Lower lobe of right lung (tissue), 2 donors: ENCODE measurements around the gene NSG1. TPM values are rescaled to one million over a fixed set of nuclear protein-coding genes. Genes with fewer than 3 reads are reported as not detected.
A peak's percentile ranks its signal among the peaks of the same experiment; 100 is the strongest.
"Not testable (repeated sequence)": the region's sequence is repeated elsewhere in the genome, so short reads cannot be mapped to it uniquely, and the experiment has no call there.

Experiments used
- ATAC-seq, 2 donors: fragments of 200-7000 bp; cut with Tn5 transposase; one replicate each; pipeline ENCODE4 v1.9.1; 2020 to 2022; ENCODE audit warnings: mild to moderate bottlenecking in 2 of 2, moderate library complexity in 2 of 2
- DNase-seq: peaks from one replicate; pipeline ENCODE4 v3.0.0-alpha.2; 2020
- H3K27ac ChIP-seq: fragments of 200-600 bp; one replicate; pipeline ENCODE4 v1.8.0; 2022
- H3K27me3 ChIP-seq: fragments of 200-600 bp; one replicate; pipeline ENCODE4 v1.8.0; 2022; ENCODE audit warnings: low read depth
- H3K36me3 ChIP-seq: fragments of 200-600 bp; one replicate; pipeline ENCODE4 v1.8.0; 2022; ENCODE audit warnings: mild to moderate bottlenecking
- H3K4me1 ChIP-seq: fragments of 200-600 bp; one replicate; pipeline ENCODE4 v1.8.0; 2022
- H3K4me3 ChIP-seq: fragments of 200-600 bp; one replicate; pipeline ENCODE4 v1.8.0; 2022; ENCODE audit warnings: mild to moderate bottlenecking
- H3K9me3 ChIP-seq: fragments of 200-600 bp; one replicate; pipeline ENCODE4 v1.8.0; 2022
- CTCF ChIP-seq: fragments of 200-600 bp; IDR thresholded peaks from one replicate; pipeline ENCODE4 v1.8.0; 2022; ENCODE audit warnings: antibody characterized with exemption, mild to moderate bottlenecking
- intact Hi-C: fragments of 100-400 bp; cut with DNase I; formaldehyde crosslinking; loops from one replicate; pipeline ENCODE4 v1.11.0; 2022
- total RNA-seq: library from RNA; stranded (reverse); fragmentation: NEBNext Ultra II Directional; extraction: Animal tissue kit (Norgen Biotek cat#: 25700); gene quantifications from one replicate; pipeline ENCODE4 v1.2.1, GENCODE V29; 2021
- donor health status: DM: no; HTN: yes; CAD: no; lungs with severe emphysema.

Gene NSG1
- total RNA-seq, 1 donor from 2014 or later, result 0.50 TPM

GRCh38 chr4:4459181-4459580, 72.3 kb downstream of the NSG1 start:
- H3K4me3 ChIP-seq, result no peak overlapping the region
- intact Hi-C loops, result no loop called here
- H3K4me1 ChIP-seq, result no peaks in the 10 kb centered on the region
- no peak for TF ChIP-seq CTCF
- no peak overlapping the region for H3K27ac ChIP-seq
- H3K9me3 ChIP-seq, result no peaks in the 10 kb centered on the region
- H3K27me3 ChIP-seq, result no peaks in the 10 kb centered on the region
- ATAC-seq (no peak), DNase-seq (no peak)
- H3K36me3 ChIP-seq, result peaks cover 58% of the 10 kb centered on the region

GRCh38 chr4:4460759-4461158, 73.9 kb downstream of the NSG1 start:
- intact Hi-C loops, result no loop called here
- ATAC-seq (no peak), DNase-seq (no peak)
- Histone ChIP-seq H3K4me1 (no peaks in the 10 kb centered on the region), H3K27ac (no peak overlapping the region), H3K4me3 (no peak overlapping the region), H3K27me3 (no peaks in the 10 kb centered on the region), H3K36me3 (peaks cover 58% of the 10 kb centered on the region), H3K9me3 (no peaks in the 10 kb centered on the region)
- TF ChIP-seq CTCF, result no peak

- ATAC-seq (no peak), DNase-seq (no peak)
- no peaks in the 10 kb centered on the region for H3K27me3 ChIP-seq
- no peaks in the 10 kb centered on the region for H3K9me3 ChIP-seq
- H3K27ac ChIP-seq, result no peak overlapping the region
- H3K4me3 ChIP-seq, result no peak overlapping the region
- peaks cover 58% of the 10 kb centered on the region for H3K36me3 ChIP-seq
- H3K4me1 ChIP-seq, result no peaks in the 10 kb centered on the region
- intact Hi-C loops, result no loop called here
- TF ChIP-seq CTCF, result no peak
These were observed 74.3 kb downstream of the NSG1 start for GRCh38 chr4:4461178-4461577.

DNA sequence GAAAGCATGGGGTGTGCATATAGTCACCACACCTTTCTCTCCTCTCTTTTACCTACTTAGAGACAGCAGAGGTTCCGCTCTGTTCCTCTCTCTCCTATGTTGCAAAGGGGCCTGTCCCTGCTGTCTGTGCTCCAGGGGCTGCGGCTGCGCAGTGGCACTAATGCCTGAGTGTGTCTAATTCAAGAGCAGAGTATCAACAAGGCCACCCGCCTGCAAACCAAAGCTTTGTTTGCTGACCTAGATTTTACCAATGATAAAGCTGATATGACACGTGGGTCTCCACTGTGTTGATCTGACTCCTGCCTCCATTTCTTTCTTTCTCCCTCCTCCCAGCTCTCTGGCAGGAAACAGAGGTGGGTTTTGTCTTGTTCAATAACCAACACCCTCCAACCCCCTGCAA, 74.9 kb downstream of the NSG1 start:
- TF ChIP-seq CTCF, result no peak
- Histone ChIP-seq H3K4me3 (no peak overlapping the region), H3K27ac (no peak overlapping the region), H3K27me3 (no peaks in the 10 kb centered on the region), H3K36me3 (peaks cover 58% of the 10 kb centered on the region), H3K9me3 (no peaks in the 10 kb centered on the region), H3K4me1 (no peaks in the 10 kb centered on the region)
- ATAC-seq, result peak; percentile 48 to 77
- intact Hi-C loops, result no loop called here
- no peak for DNase-seq

DNA sequence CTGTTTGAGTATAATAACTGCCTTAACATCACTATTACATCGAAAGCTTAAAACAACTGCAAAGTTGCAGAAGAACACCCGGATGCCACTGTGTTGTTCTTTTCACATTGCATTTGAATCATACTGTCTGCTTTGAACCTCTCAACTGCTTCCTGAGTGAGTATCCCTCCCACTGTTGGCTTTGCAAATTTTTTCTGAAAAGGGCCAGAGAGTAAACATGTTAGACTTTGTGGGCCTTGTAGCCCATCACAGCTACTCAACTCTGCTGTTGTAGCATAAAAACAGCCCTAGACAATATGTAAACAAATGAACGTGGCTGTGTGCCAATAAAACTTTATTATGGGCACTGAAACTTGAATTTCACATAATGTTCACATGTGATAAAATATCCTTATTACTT, 76.1 kb downstream of the NSG1 start:
- TF ChIP-seq CTCF, result no peak
- H3K36me3 ChIP-seq, result peaks cover 57% of the 10 kb centered on the region
- H3K27ac ChIP-seq, result no peak overlapping the region
- no peaks in the 10 kb centered on the region for H3K4me1 ChIP-seq
- H3K4me3 ChIP-seq, result no peak overlapping the region
- ATAC-seq, result no peak
- no peak for DNase-seq
- intact Hi-C loops, result no loop called here
- H3K27me3 ChIP-seq, result no peaks in the 10 kb centered on the region
- no peaks in the 10 kb centered on the region for H3K9me3 ChIP-seq

DNA sequence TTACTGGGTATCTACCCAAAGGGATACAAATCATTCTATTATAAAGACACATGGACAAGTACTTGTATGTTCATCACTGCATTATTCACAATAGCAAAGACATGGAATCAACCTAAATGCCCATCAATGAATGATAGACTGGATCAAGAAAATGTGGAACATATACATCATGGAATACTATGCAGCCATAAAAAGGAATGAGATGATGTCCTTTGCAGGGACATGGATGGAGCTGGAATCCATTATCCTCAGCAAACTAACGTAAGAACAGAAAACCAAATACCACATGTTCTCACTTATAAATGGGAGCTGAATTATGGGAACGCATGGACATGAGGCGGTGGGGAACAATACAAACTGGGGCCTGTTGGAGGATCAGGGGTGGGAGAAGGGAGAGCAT, 78.3 kb downstream of the NSG1 start:
- H3K4me3 ChIP-seq, intact Hi-C loops, H3K27ac ChIP-seq, ATAC-seq, H3K27me3 ChIP-seq, H3K4me1 ChIP-seq, H3K9me3 ChIP-seq, DNase-seq: not testable (repeated sequence)
- H3K36me3 ChIP-seq, result peaks cover 61% of the 10 kb centered on the region

Other genes starting within 250 kb of the NSG1 start
- gene OTOP1, start 160.2 kb upstream of the NSG1 start, total RNA-seq, result not detected
- 29.2 TPM for gene TMEM128, start 138.9 kb upstream of the NSG1 start, total RNA-seq
- 18.0 TPM for gene LYAR, start 96.9 kb upstream of the NSG1 start, total RNA-seq
- gene ZBTB49, start 96.9 kb upstream of the NSG1 start, total RNA-seq, result 4.9 TPM
- gene STX18, start 154.9 kb downstream of the NSG1 start, total RNA-seq, result 36.5 TPM